ENCODE data around the gene PRKACG.
"Not testable (repeated sequence)": the region's sequence is repeated elsewhere in the genome, so short reads cannot be mapped to it uniquely, and the experiment has no call there.

PRKACG gene

DNA sequence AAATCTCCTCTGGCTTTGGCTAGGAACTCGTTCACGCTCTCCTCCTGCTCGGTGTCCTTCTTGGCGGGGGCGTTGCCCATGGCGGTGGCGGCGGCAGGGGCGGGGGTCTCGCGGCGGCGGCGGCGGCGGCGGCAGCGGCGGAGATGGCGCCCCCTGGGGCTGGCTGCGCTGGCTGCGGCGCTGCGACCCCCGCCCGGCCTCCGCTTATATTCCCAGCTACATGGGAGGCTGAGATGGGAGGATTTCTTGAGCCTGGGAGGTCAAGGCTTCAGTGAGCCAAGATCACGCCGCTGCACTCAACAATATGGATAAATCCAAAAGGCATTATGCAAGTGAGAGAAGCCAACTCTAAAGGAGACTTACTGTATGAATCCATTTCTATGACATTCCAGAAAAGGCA, at the start of gene PRKACG:
Gene PRKACG, minus strand, starts transcription at position 101 of the 400 bp plus-strand sequence. Its CDS starts 21 bp downstream, at position 80.
- H3K9ac ChIP-seq (ENCODE audit: low read depth, low read length) = no peak within 1 kb of the TSS
- H3K4me3 ChIP-seq (ENCODE audit: low read depth, low read length) = no peak within 1 kb of the TSS
- no peaks in the 10 kb centered on the region for H3K36me3 ChIP-seq (ENCODE audit: control insufficient read depth, insufficient read depth, low read length)
- H3K9me3 ChIP-seq (ENCODE audit: control insufficient read depth, insufficient read depth, low read length) = no peaks in the 10 kb centered on the region
- peaks cover 14% of the 10 kb centered on the region for H3K4me1 ChIP-seq (ENCODE audit: control insufficient read depth, insufficient read depth, low read length)
- H3K27me3 ChIP-seq (ENCODE audit: control insufficient read depth, insufficient read depth, low read length) = no peaks in the 10 kb centered on the region

GRCh38 chr9:69062195-69062594, 48.3 kb upstream of the PRKACG start:
- no peak overlapping the region for H3K4me3 ChIP-seq (ENCODE audit: low read depth, low read length)
- no peak overlapping the region for H3K9ac ChIP-seq (ENCODE audit: low read depth, low read length)
- H3K9me3 ChIP-seq (ENCODE audit: control insufficient read depth, insufficient read depth, low read length) = no peaks in the 10 kb centered on the region
- no peaks in the 10 kb centered on the region for H3K27me3 ChIP-seq (ENCODE audit: control insufficient read depth, insufficient read depth, low read length)
- peaks cover 16% of the 10 kb centered on the region for H3K4me1 ChIP-seq (ENCODE audit: control insufficient read depth, insufficient read depth, low read length)
- H3K36me3 ChIP-seq (ENCODE audit: control insufficient read depth, insufficient read depth, low read length) = peaks cover 9% of the 10 kb centered on the region

- H3K36me3 ChIP-seq (ENCODE audit: control insufficient read depth, insufficient read depth, low read length) = peaks cover 5% of the 10 kb centered on the region
- H3K4me1 ChIP-seq (ENCODE audit: control insufficient read depth, insufficient read depth, low read length) = peaks cover 11% of the 10 kb centered on the region
- H3K9me3 ChIP-seq (ENCODE audit: control insufficient read depth, insufficient read depth, low read length) = no peaks in the 10 kb centered on the region
- no peak overlapping the region for H3K9ac ChIP-seq (ENCODE audit: low read depth, low read length)
- H3K27me3 ChIP-seq (ENCODE audit: control insufficient read depth, insufficient read depth, low read length) = no peaks in the 10 kb centered on the region
- no peak overlapping the region for H3K4me3 ChIP-seq (ENCODE audit: low read depth, low read length)
These were observed 46.9 kb upstream of the PRKACG start for GRCh38 chr9:69060766-69061165.

- Histone ChIP-seq H3K9me3 (ENCODE audit: control insufficient read depth, insufficient read depth, low read length) (no peaks in the 10 kb centered on the region), H3K9ac (ENCODE audit: low read depth, low read length) (no peak overlapping the region), H3K27me3 (ENCODE audit: control insufficient read depth, insufficient read depth, low read length) (no peaks in the 10 kb centered on the region), H3K4me1 (ENCODE audit: control insufficient read depth, insufficient read depth, low read length) (peaks cover 7% of the 10 kb centered on the region), H3K4me3 (ENCODE audit: low read depth, low read length) (no peak overlapping the region), H3K36me3 (ENCODE audit: control insufficient read depth, insufficient read depth, low read length) (peaks cover 4% of the 10 kb centered on the region)
These were observed 44.2 kb upstream of the PRKACG start for GRCh38 chr9:69058101-69058500.

- Histone ChIP-seq H3K4me1 (ENCODE audit: control insufficient read depth, insufficient read depth, low read length) (peaks cover 7% of the 10 kb centered on the region), H3K9me3 (ENCODE audit: control insufficient read depth, insufficient read depth, low read length) (no peaks in the 10 kb centered on the region), H3K9ac (ENCODE audit: low read depth, low read length) (no peak overlapping the region), H3K36me3 (ENCODE audit: control insufficient read depth, insufficient read depth, low read length) (peaks cover 4% of the 10 kb centered on the region), H3K27me3 (ENCODE audit: control insufficient read depth, insufficient read depth, low read length) (no peaks in the 10 kb centered on the region), H3K4me3 (ENCODE audit: low read depth, low read length) (no peak overlapping the region)
These were observed 42.4 kb upstream of the PRKACG start for GRCh38 chr9:69056191-69056815.

GRCh38 chr9:69054989-69055388, 41.1 kb upstream of the PRKACG start:
- Histone ChIP-seq H3K36me3 (ENCODE audit: control insufficient read depth, insufficient read depth, low read length) (peaks cover 4% of the 10 kb centered on the region), H3K9ac (ENCODE audit: low read depth, low read length) (no peak overlapping the region)

GRCh38 chr9:69050936-69051335, 37.0 kb upstream of the PRKACG start:
- not testable (repeated sequence) for H3K9ac ChIP-seq (ENCODE audit: low read depth, low read length); H3K27me3 ChIP-seq (ENCODE audit: control insufficient read depth, insufficient read depth, low read length); H3K4me1 ChIP-seq (ENCODE audit: control insufficient read depth, insufficient read depth, low read length); H3K9me3 ChIP-seq (ENCODE audit: control insufficient read depth, insufficient read depth, low read length); H3K4me3 ChIP-seq (ENCODE audit: low read depth, low read length)
- H3K36me3 ChIP-seq (ENCODE audit: control insufficient read depth, insufficient read depth, low read length) = peaks cover 21% of the 10 kb centered on the region

More at GRCh38 chr9:69054989-69055388, 41.1 kb upstream of the PRKACG start:
- H3K9me3 ChIP-seq (ENCODE audit: control insufficient read depth, insufficient read depth, low read length) = no peaks in the 10 kb centered on the region
- no peak overlapping the region for H3K4me3 ChIP-seq (ENCODE audit: low read depth, low read length)
- no peaks in the 10 kb centered on the region for H3K4me1 ChIP-seq (ENCODE audit: control insufficient read depth, insufficient read depth, low read length)
- H3K27me3 ChIP-seq (ENCODE audit: control insufficient read depth, insufficient read depth, low read length) = no peaks in the 10 kb centered on the region

DNA sequence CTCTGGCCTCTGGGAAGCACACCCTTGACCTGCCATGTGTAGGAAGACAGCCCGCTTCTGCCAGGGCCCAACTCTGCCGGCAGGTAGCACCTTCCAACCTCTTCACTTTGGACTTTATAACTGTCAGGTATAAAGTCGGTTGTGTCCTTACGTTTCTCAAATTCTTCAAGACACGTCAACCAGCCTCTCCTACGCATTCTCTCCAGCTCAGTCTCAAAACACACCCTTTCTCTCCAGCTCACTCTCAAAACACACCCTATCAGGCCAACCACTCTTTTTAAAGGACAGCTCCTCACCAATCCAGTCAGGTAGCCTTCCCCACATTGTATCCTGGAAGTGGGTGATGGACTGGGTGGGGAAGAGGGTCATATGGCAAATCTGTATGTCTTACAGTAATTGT, 35.2 kb upstream of the PRKACG start:
- peaks cover 16% of the 10 kb centered on the region for H3K36me3 ChIP-seq (ENCODE audit: control insufficient read depth, insufficient read depth, low read length)
- H3K4me3 ChIP-seq (ENCODE audit: low read depth, low read length) = no peak overlapping the region
- no peak overlapping the region for H3K9ac ChIP-seq (ENCODE audit: low read depth, low read length)
- no peaks in the 10 kb centered on the region for H3K27me3 ChIP-seq (ENCODE audit: control insufficient read depth, insufficient read depth, low read length)
- H3K4me1 ChIP-seq (ENCODE audit: control insufficient read depth, insufficient read depth, low read length) = peaks cover 12% of the 10 kb centered on the region
- no peaks in the 10 kb centered on the region for H3K9me3 ChIP-seq (ENCODE audit: control insufficient read depth, insufficient read depth, low read length)

DNA sequence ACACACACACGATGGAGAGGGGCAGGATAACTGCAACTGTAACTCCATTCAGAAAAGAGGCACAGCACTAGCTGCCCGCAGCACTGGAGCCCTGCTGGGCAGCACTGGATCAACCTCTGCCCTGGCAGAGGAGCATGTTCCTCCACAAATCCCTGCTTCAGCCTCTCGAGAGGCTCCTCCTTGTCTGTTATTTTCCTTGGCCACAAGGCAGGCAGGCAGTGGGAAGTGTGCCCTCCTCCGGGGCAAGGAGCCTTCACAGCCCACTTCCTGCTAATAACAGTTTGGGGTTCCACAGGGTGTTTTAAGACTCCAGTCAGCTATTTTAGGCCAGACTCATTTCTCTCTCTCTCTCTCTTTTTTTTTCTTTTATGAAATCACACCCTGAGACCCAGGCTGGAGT, 33.5 kb upstream of the PRKACG start:
- no peak overlapping the region for H3K9ac ChIP-seq (ENCODE audit: low read depth, low read length)
- H3K36me3 ChIP-seq (ENCODE audit: control insufficient read depth, insufficient read depth, low read length) = peaks cover 16% of the 10 kb centered on the region
- no peaks in the 10 kb centered on the region for H3K27me3 ChIP-seq (ENCODE audit: control insufficient read depth, insufficient read depth, low read length)
- no peak overlapping the region for H3K4me3 ChIP-seq (ENCODE audit: low read depth, low read length)
- H3K4me1 ChIP-seq (ENCODE audit: control insufficient read depth, insufficient read depth, low read length) = peaks cover 12% of the 10 kb centered on the region
- H3K9me3 ChIP-seq (ENCODE audit: control insufficient read depth, insufficient read depth, low read length) = no peaks in the 10 kb centered on the region

- no peaks in the 10 kb centered on the region for H3K9me3 ChIP-seq (ENCODE audit: control insufficient read depth, insufficient read depth, low read length)
- H3K27me3 ChIP-seq (ENCODE audit: control insufficient read depth, insufficient read depth, low read length) = no peaks in the 10 kb centered on the region
- no peak overlapping the region for H3K9ac ChIP-seq (ENCODE audit: low read depth, low read length)
- H3K36me3 ChIP-seq (ENCODE audit: control insufficient read depth, insufficient read depth, low read length) = peaks cover 16% of the 10 kb centered on the region
- no peak overlapping the region for H3K4me3 ChIP-seq (ENCODE audit: low read depth, low read length)
- H3K4me1 ChIP-seq (ENCODE audit: control insufficient read depth, insufficient read depth, low read length) = peaks cover 15% of the 10 kb centered on the region
These were observed 32.8 kb upstream of the PRKACG start for GRCh38 chr9:69046723-69047122.

GRCh38 chr9:69045821-69046220, 31.9 kb upstream of the PRKACG start:
- Histone ChIP-seq H3K27me3 (ENCODE audit: control insufficient read depth, insufficient read depth, low read length) (no peaks in the 10 kb centered on the region), H3K4me1 (ENCODE audit: control insufficient read depth, insufficient read depth, low read length) (peaks cover 19% of the 10 kb centered on the region), H3K9me3 (ENCODE audit: control insufficient read depth, insufficient read depth, low read length) (no peaks in the 10 kb centered on the region), H3K9ac (ENCODE audit: low read depth, low read length) (no peak overlapping the region), H3K4me3 (ENCODE audit: low read depth, low read length) (no peak overlapping the region), H3K36me3 (ENCODE audit: control insufficient read depth, insufficient read depth, low read length) (peaks cover 20% of the 10 kb centered on the region)

DNA sequence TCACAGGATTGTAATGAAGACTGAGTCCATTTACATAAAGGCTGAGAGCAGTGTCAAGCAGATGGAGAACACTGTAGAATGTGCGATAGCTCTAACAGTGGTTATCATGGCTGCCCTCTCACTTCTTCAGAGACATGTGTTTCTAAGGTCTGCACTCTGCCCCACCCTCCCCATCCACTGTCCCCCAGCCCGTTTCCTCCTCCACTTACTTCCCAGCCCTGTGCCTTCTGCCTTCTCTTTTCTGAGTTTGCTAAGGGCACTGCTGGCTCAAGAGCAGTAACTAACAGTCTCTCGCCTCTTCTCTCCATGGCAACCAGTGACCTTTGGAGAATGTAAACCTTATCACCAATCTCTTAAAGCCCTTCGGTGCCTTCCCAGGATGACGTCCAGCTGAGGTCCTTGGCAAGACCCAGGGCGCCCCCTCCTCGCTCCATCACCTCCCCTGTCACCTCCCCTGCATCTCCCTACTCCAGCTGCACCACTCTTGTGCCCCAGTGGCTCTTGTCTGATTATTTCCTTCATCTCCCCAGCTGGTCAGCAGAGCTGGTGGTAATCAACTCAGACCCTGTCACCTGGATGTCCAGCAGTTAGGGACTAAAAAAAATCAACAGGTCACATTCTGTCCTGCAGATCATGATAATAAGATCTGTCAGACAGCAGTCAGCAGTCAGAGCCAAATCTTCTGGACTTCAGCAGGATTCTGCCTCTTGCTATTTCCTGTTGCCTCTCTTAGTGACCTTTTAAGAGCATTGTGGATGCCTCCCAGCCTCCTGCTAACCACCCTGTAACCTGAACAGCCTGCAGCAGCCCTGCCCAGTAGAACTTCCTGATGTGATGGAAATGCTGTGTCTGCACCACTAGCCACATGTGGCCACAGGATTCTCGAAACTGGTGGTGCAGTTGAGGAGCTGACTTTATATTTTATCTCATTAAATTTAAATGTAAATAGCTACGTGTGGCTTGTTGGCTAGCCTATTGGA, 30.6 kb upstream of the PRKACG start:
- no peaks in the 10 kb centered on the region for H3K9me3 ChIP-seq (ENCODE audit: control insufficient read depth, insufficient read depth, low read length)
- H3K4me1 ChIP-seq (ENCODE audit: control insufficient read depth, insufficient read depth, low read length) = peaks cover 19% of the 10 kb centered on the region
- H3K4me3 ChIP-seq (ENCODE audit: low read depth, low read length) = no peak overlapping the region
- H3K9ac ChIP-seq (ENCODE audit: low read depth, low read length) = no peak overlapping the region
- H3K27me3 ChIP-seq (ENCODE audit: control insufficient read depth, insufficient read depth, low read length) = no peaks in the 10 kb centered on the region
- peaks cover 20% of the 10 kb centered on the region for H3K36me3 ChIP-seq (ENCODE audit: control insufficient read depth, insufficient read depth, low read length)
